ENCODE data around the gene DNAJC21. TPM values are rescaled to one million over a fixed set of nuclear protein-coding genes. Genes with fewer than 3 reads are reported as not detected.

DNAJC21 gene
- total RNA-seq, 1 donor from 2014 or later: 37.0 TPM

DNA sequence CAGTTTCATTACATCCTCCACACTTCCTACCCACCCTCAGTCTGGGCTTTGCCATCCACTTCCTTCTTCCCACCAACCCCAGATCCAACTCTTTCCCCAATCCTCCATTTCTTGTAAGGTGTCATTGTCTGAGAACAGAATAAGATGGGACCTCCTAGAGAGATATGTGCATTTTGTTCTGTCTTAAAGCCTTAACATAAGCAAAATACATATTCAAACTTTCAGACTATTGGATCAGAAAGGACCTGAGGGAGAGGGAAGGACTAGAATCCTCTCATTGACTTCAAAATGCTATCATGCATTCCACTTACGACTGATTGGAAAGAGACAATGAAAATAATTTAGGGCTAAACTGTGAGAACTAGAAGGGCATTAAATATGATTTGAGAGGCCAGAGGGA lies 75.4 kb downstream of the DNAJC21 start:
- no peak for TF ChIP-seq CTCF (IDR thresholded peaks at IDR 0.05; ENCODE audit: insufficient read depth, low read length, poor library complexity, severe bottlenecking)
- DNase-seq (ENCODE audit: low read depth): no peak
- no peak overlapping the region for H3K4me3 ChIP-seq (ENCODE audit: low read depth, low read length)
- no peaks in the 10 kb centered on the region for H3K27me3 ChIP-seq (ENCODE audit: control insufficient read depth, insufficient read depth, low read length)
- no peaks in the 10 kb centered on the region for H3K36me3 ChIP-seq (ENCODE audit: control insufficient read depth, insufficient read depth, low read length)

Other genes starting within 250 kb of the DNAJC21 start
- gene TTC23L, start 90.4 kb upstream of the DNAJC21 start, total RNA-seq: under 0.01 and 2.1 TPM in 2 replicates
- 13.1 and 17.9 TPM in 2 replicates for gene RAD1, start 14.1 kb upstream of the DNAJC21 start, total RNA-seq
- 30.9 and 40.1 TPM in 2 replicates for gene BRIX1, start 13.8 kb upstream of the DNAJC21 start, total RNA-seq
- gene AGXT2, start 118.4 kb downstream of the DNAJC21 start, total RNA-seq: not detected in 2 replicates

Data from kidney epithelial cell (primary cell).